ENCODE measurements around the gene PCLO. TPM values are rescaled to one million over a fixed set of nuclear protein-coding genes. Genes with fewer than 3 reads are reported as not detected.

The PCLO gene
- total and polyA plus RNA-seq, 2 of the 4 experiments (the other 2 are of a cell fraction) = under 0.01 to 0.05 TPM

DNA sequence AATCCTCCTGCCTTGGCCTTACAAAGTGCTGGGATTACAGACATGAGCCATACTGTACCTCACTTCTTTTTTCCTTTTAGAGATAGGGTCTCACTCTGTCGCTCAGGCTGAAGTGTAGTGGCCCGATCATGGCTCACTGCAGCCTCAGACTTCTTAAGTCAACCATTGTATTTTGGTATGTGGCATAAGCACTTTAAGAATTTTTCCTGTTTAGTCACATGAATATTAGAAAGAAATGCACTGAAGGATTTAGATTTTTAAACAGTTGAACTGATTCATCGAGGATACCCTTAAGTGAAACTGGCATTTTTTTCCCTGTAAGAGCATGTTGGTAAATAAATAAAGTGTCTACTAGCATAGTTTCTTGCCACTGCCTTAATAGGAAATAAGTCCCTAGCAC is 399.8 kb downstream of the PCLO start:
- in situ Hi-C loops (cut with MboI; ENCODE audit: low sequenced_read_pairs) = no loop called here

More for the DNA sequence above, 399.8 kb downstream of the PCLO start:
- peak overlapping the region; percentile 79; the same call in 1 of the 2 replicates for H2BK20ac ChIP-seq (ENCODE audit: low read depth, low read length)
- H3K4me1 ChIP-seq (ENCODE audit: control insufficient read depth, insufficient read depth, low read length) = 0 out of 2 replicates have a peak, but pooled peaks cover 2% of the 10 kb centered on the region
- peaks cover 2% of the 10 kb centered on the region; the same call in 1 of the 2 replicates for H3K9me1 ChIP-seq (ENCODE audit: insufficient read depth, low read length)
- no TSS peak for BruUV-seq (replicated peaks)
- intact Hi-C loops (cut with micrococcal nuclease) (no loop called here), dilution Hi-C loops (cut with HindIII; ENCODE audit: low sequenced_read_pairs, unreplicated experiment) (no loop called here)
- WGBS, 2 experiments (ENCODE audit: extremely low coverage in 2 of 2, insufficient read length in 1 of 2) = no CpG with 5 or more reads among the region's 3 CpGs
- ChIA-PET POLR2A (ENCODE audit: unreplicated experiment) (no interaction called here), CTCF (no interaction called here)
- no peaks in the 10 kb centered on the region for H4K20me1 ChIP-seq (ENCODE audit: insufficient read depth, low read length)
- H3K9me3 ChIP-seq (ENCODE audit: control insufficient read depth, insufficient read depth, low read length) = no peaks in the 10 kb centered on the region
- H4K91ac ChIP-seq (ENCODE audit: insufficient read depth, low read depth, low read length) = peak overlapping the region; percentile 31; the same call in 1 of the 2 replicates
- H3K79me1 ChIP-seq (ENCODE audit: low read depth in 1 of 2, low read length in 2 of 2) = no peaks in the 10 kb centered on the region
- ATAC-seq (ENCODE audit: low read depth) (peak; percentile 86), DNase-seq (peak; percentile 47)
- H3K4ac ChIP-seq (ENCODE audit: low read depth, low read length) = no peak overlapping the region
- H2AFZ ChIP-seq (replicated peaks; ENCODE audit: low read length, poor library complexity) = peak overlapping the region; percentile 67
- H4K5ac ChIP-seq (ENCODE audit: low read depth, low read length) = peak overlapping the region; percentile 6; the same call in 1 of the 2 replicates
- no peak overlapping the region for H3K4me3 ChIP-seq (ENCODE audit: insufficient read depth, low read depth, low read length)
- H3K27ac ChIP-seq (ENCODE audit: insufficient read depth, low read length) = peak overlapping the region; percentile 7; the same call in 1 of the 2 replicates
- H3K4me2 ChIP-seq (ENCODE audit: low read depth, low read length) = peak overlapping the region; percentile 39; the same call in 1 of the 2 replicates
- peak overlapping the region; percentile 80; the same call in 1 of the 2 replicates for H2AK5ac ChIP-seq (ENCODE audit: low read depth, low read length)
- H3K9ac ChIP-seq (ENCODE audit: low read depth, low read length) = no peak overlapping the region
- TF ChIP-seq CHD1 (IDR thresholded peaks at IDR 0.05; ENCODE audit: low read depth, low read length) (no peak), NFE2L2 (IDR thresholded peaks at IDR 0.05; ENCODE audit: low read depth, low read length) (no peak), FOS (IDR thresholded peaks at IDR 0.05; ENCODE audit: low read depth, low read length) (no peak), CEBPB (IDR thresholded peaks at IDR 0.05; ENCODE audit: low read depth, low read length) (no peak), RAD21 (IDR thresholded peaks at IDR 0.05; ENCODE audit: low read length) (no peak), MAFK (IDR thresholded peaks at IDR 0.05; ENCODE audit: low read depth, low read length) (no peak), BHLHE40 (IDR thresholded peaks at IDR 0.05; ENCODE audit: low read depth, low read length) (no peak), RCOR1 (IDR thresholded peaks at IDR 0.05; ENCODE audit: insufficient replicate concordance, low read length) (no peak), RFX5 (IDR thresholded peaks at IDR 0.05; ENCODE audit: low read depth, low read length) (no peak), MAZ (IDR thresholded peaks at IDR 0.05; ENCODE audit: borderline replicate concordance, low read depth, low read length) (no peak), POLR2A (IDR thresholded peaks at IDR 0.05; ENCODE audit: low read depth, low read length) (no peak)
- TF ChIP-seq, protein P1, sequence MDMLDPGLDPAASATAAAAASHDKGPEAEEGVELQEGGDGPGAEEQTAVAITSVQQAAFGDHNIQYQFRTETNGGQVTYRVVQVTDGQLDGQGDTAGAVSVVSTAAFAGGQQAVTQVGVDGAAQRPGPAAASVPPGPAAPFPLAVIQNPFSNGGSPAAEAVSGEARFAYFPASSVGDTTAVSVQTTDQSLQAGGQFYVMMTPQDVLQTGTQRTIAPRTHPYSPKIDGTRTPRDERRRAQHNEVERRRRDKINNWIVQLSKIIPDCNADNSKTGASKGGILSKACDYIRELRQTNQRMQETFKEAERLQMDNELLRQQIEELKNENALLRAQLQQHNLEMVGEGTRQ (IDR thresholded peaks at IDR 0.05; ENCODE audit: low read depth, low read length) = no peak
- TF ChIP-seq, protein P2, sequence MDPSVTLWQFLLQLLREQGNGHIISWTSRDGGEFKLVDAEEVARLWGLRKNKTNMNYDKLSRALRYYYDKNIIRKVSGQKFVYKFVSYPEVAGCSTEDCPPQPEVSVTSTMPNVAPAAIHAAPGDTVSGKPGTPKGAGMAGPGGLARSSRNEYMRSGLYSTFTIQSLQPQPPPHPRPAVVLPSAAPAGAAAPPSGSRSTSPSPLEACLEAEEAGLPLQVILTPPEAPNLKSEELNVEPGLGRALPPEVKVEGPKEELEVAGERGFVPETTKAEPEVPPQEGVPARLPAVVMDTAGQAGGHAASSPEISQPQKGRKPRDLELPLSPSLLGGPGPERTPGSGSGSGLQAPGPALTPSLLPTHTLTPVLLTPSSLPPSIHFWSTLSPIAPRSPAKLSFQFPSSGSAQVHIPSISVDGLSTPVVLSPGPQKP (IDR thresholded peaks at IDR 0.05; ENCODE audit: borderline replicate concordance, low read depth, low read length) = no peak
- peak overlapping the region; percentile 76 for H2BK5ac ChIP-seq (ENCODE audit: low read depth, low read length, poor library complexity, severe bottlenecking)
- H2AK9ac ChIP-seq (replicated peaks; ENCODE audit: low read depth, low read length, poor library complexity) = no peak overlapping the region
- no peak overlapping the region for H2BK15ac ChIP-seq (ENCODE audit: low read depth, low read length)
- peak overlapping the region; percentile 64; the same call in 1 of the 2 replicates for H3K14ac ChIP-seq (replicated peaks; ENCODE audit: low read depth, low read length)
- peak overlapping the region; percentile 18 to 22; a peak in 2 of 4 replicates for H4K8ac ChIP-seq (ENCODE audit: low read depth in 2 of 2, low read length in 2 of 2)
- H3K27me3 ChIP-seq (ENCODE audit: control insufficient read depth, insufficient read depth, low read length) = no peaks in the 10 kb centered on the region
- H3K36me3 ChIP-seq (ENCODE audit: control insufficient read depth, insufficient read depth, low read length) = no peaks in the 10 kb centered on the region
- 0 out of 2 replicates have a peak overlapping the region, but pooled peaks have one; percentile 7 for H3K18ac ChIP-seq (ENCODE audit: low read depth, low read length)
- H2BK120ac ChIP-seq (ENCODE audit: low read depth, low read length) = peak overlapping the region; percentile 87
- H3K56ac ChIP-seq (ENCODE audit: extremely low read depth, insufficient read depth, low read length) = peak overlapping the region; percentile 64; the same call in 1 of the 2 replicates
- H3K23ac ChIP-seq (ENCODE audit: low read depth, low read length) = peak overlapping the region; percentile 35; the same call in 1 of the 2 replicates
